NCI-H2107 treated with DMSO at 0.1 percent for 48 hours (cell line): ENCODE measurements around the gene ISCU.
"Not testable (repeated sequence)": the region's sequence is repeated elsewhere in the genome, so short reads cannot be mapped to it uniquely, and the experiment has no call there.

Experiments
- DNase-seq: peaks from one replicate; lab custom pipeline; 2025; ENCODE audit not compliant: unreplicated experiment; lab: John Stamatoyannopoulos, UW

ISCU gene

DNA sequence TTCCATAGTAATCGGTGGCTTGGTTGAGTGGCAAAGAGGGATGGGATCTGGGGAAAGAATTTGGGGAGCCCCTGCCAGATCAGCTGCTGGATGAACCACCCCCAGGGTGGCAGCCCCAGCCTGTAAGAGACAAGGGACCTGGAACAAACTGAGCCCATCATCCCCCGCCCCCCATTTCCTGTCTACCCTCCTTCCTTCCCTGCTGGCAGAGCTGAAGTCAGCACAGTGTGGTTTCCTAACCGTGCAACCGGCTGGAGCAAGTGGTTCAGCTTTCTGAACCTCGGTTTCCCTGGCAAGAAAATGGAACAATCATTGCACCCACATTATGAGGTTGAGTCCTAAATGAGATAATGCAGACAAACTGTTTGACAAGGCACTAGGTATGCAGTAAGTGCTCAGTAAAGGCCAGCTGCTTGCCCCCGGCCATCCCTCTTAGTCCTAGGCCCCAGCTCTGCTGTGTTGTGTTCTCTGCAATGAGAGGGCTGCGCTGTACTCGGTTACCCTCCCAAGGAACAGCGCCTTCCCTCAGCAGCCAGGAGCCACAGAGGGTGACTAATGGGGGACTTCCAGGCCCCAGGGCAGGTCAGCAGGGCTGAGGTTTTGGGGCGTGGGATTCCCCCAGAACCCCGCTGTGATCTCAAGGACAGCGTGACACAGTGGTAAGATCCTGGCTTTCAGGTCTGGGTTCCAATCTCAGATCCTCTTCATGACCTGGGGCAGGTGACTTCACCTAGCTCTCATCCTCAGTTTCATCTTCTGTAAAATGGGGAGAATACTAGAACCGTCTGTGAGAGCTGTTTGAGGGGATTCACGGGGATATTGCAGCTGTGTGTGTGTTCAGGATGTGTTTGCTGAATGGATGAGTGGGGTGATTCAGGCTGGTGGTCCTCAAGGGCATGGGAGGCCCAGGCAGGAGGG is 54.8 kb downstream of the ISCU start:
- no peak for DNase-seq

DNA sequence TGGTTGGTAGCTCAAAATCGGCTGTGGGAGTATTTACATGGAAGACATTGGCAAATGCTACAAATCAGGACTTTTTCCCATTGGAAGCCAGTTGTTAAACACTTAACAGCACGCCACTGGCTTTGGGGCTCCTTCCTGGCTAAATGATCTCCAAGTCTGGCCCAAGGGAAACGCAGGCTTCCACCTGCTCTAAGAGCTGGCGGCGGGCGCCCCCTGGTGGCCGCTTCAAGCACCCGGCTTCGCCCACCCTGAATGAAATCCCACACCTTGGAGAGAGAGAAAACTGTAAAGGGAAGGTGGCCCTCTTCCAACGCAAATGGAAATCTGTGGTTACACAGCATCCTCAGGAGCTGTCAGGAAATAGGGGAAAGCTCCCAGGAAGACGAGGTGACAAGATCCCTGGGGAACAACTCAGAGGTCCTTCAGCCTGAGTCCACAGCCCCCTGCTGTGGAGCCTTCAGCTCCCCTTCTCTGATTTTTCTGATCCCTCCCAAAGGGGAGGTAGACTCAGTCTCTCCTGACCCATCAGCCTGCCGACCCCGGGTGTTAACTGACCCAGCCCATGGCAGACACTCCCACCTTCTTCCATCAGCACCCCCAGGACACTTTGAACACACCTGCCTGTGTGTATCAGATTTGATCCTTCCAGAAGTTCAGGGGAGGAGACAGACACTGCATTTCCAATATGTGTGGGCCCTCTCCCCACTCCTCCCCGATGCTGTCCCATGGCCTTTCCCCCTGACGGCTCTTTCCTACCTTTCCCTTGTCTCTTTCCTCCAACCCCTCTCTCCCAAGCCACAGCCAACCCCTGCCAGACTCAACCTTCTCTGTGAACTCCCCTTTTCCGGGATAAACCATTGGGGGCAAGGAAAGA is 55.9 kb downstream of the ISCU start:
- DNase-seq = peak; percentile 89

DNA sequence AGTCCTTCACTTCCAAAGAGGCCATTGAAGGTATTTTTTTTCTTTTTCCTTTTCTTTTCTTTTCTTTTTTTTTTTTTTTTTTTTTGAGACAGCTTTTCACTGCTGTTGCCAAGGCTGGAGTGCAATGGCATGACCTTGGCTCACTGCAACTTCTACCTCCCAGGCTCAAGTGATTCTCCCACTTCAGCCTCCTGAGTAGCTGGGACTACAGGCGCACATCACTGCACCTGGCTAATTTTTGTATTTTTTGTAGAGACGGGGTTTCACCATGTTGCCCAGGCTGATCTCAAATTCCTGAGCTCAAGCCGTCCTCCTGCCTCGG is 56.5 kb downstream of the ISCU start:
- DNase-seq = not testable (repeated sequence)
